Activated naive CD4-positive, alpha-beta T cell treated with anti-CD3 and anti-CD28 coated beads, Interleukin-2, amount 50 U/mL, for 72 hours (primary cell): ENCODE results near the gene CHAC1. TPM values are rescaled to one million over a fixed set of nuclear protein-coding genes. Genes with fewer than 3 reads are reported as not detected.
A peak's percentile ranks its signal among the peaks of the same experiment; 100 is the strongest.

ENCODE experiments used
- ATAC-seq, 2 donors: fragments of 150-1000 bp; cut with Tn5 transposase; 2 replicates each; pipeline ENCODE4 v1.10.0; 2021; ENCODE audit warnings: mild to moderate bottlenecking in 2 of 2, moderate library complexity in 2 of 2
- DNase-seq, 2 donors: peaks; one replicate each; pipeline ENCODE4 v3.0.0; 2021 to 2022; ENCODE audit warnings: low spot score in 2 of 2
- H3K27ac Mint-ChIP-seq, 2 donors: one replicate each; pipeline ENCODE4 v1.8.0; 2022; ENCODE audit warnings: mild to moderate bottlenecking in 2 of 2, mixed read lengths in 2 of 2
- H3K36me3 Mint-ChIP-seq, 2 donors: one replicate each; pipeline ENCODE4 v1.8.0; 2022; ENCODE audit warnings: mixed read lengths in 2 of 2
- H3K9me3 Mint-ChIP-seq, 2 donors: one replicate each; pipeline ENCODE4 v1.8.0; 2022; ENCODE audit warnings: mixed read lengths in 2 of 2
- total RNA-seq, 2 donors: library from RNA; stranded (reverse); gene quantifications; one replicate each; pipeline ENCODE4 v1.2.3, GENCODE V29; 2022

The CHAC1 gene
- 10 to 100 TPM; 12.9 to 16.3 TPM for total RNA-seq

- H3K36me3 Mint-ChIP-seq, result peaks cover 5 to 9% of the 10 kb centered on the region in 2 donors
- H3K9me3 Mint-ChIP-seq, result no peaks in the 10 kb centered on the region
- peak within 1 kb of the TSS; percentile 91 to 96 for H3K27ac Mint-ChIP-seq
- ATAC-seq (peak; percentile 95), DNase-seq (peak; percentile 95 to 97)
Measured at GRCh38 chr15:40952901-40953712, at the start of gene CHAC1. Gene CHAC1, plus strand, starts transcription at chr15:40953471. Its CDS starts 113 bp downstream, at chr15:40953584.

GRCh38 chr15:40904552-40905201 is 48.6 kb upstream of the CHAC1 start:
- DNase-seq (no peak), ATAC-seq (no peak)
- H3K36me3 Mint-ChIP-seq, result no peaks in the 10 kb centered on the region
- no peak overlapping the region for H3K27ac Mint-ChIP-seq
- H3K9me3 Mint-ChIP-seq, result no peaks in the 10 kb centered on the region

- Mint-ChIP-seq H3K36me3 (no peaks in the 10 kb centered on the region), H3K27ac (peak overlapping the region in 1 of 2 donors; percentile 84), H3K9me3 (no peaks in the 10 kb centered on the region)
- peak; percentile 82 to 90 for DNase-seq
- ATAC-seq, result peak; percentile 83 to 86
Measured at GRCh38 chr15:40906091-40906990, 46.9 kb upstream of the CHAC1 start.

GRCh38 chr15:40906991-40907802 is 46.1 kb upstream of the CHAC1 start:
- no peaks in the 10 kb centered on the region for H3K36me3 Mint-ChIP-seq
- DNase-seq (peak; percentile 53 to 69), ATAC-seq (peak; percentile 40 to 48)
- H3K27ac Mint-ChIP-seq, result peak overlapping the region in 1 of 2 donors; percentile 84
- H3K9me3 Mint-ChIP-seq, result no peaks in the 10 kb centered on the region

GRCh38 chr15:40908095-40908494 is 45.2 kb upstream of the CHAC1 start:
- no peak for ATAC-seq
- no peaks in the 10 kb centered on the region for H3K36me3 Mint-ChIP-seq
- no peak for DNase-seq
- no peaks in the 10 kb centered on the region for H3K9me3 Mint-ChIP-seq
- peak overlapping the region in 1 of 2 donors; percentile 84 for H3K27ac Mint-ChIP-seq

GRCh38 chr15:40909662-40910630 is 43.3 kb upstream of the CHAC1 start:
- peak overlapping the region in 1 of 2 donors; percentile 31 for H3K27ac Mint-ChIP-seq

GRCh38 chr15:40911141-40911540 is 42.1 kb upstream of the CHAC1 start:
- no peaks in the 10 kb centered on the region for H3K9me3 Mint-ChIP-seq
- DNase-seq (no peak), ATAC-seq (no peak)
- H3K36me3 Mint-ChIP-seq, result no peaks in the 10 kb centered on the region
- no peak overlapping the region for H3K27ac Mint-ChIP-seq

More at GRCh38 chr15:40909662-40910630, 43.3 kb upstream of the CHAC1 start:
- DNase-seq (no peak), ATAC-seq (no peak)
- Mint-ChIP-seq H3K9me3 (no peaks in the 10 kb centered on the region), H3K36me3 (no peaks in the 10 kb centered on the region)

- Mint-ChIP-seq H3K36me3 (no peaks in the 10 kb centered on the region), H3K9me3 (no peaks in the 10 kb centered on the region), H3K27ac (no peak overlapping the region)
- ATAC-seq (no peak), DNase-seq (no peak)
Measured at GRCh38 chr15:40911693-40912092, 41.6 kb upstream of the CHAC1 start.

- Mint-ChIP-seq H3K9me3 (no peaks in the 10 kb centered on the region), H3K36me3 (no peaks in the 10 kb centered on the region), H3K27ac (no peak overlapping the region)
- DNase-seq (no peak), ATAC-seq (no peak)
Measured at GRCh38 chr15:40912478-40912877, 40.8 kb upstream of the CHAC1 start.

- DNase-seq, result no peak
- no peaks in the 10 kb centered on the region for H3K36me3 Mint-ChIP-seq
- peak in 1 of 2 donors; percentile 7 for ATAC-seq
- H3K9me3 Mint-ChIP-seq, result no peaks in the 10 kb centered on the region
- no peak overlapping the region for H3K27ac Mint-ChIP-seq
Measured at GRCh38 chr15:40914013-40914412, 39.3 kb upstream of the CHAC1 start.

- Mint-ChIP-seq H3K9me3 (no peaks in the 10 kb centered on the region), H3K27ac (no peak overlapping the region), H3K36me3 (no peaks in the 10 kb centered on the region)
- no peak for DNase-seq
- no peak for ATAC-seq
Measured at GRCh38 chr15:40914486-40914885, 38.8 kb upstream of the CHAC1 start.

- DNase-seq (no peak), ATAC-seq (no peak)
- no peak overlapping the region for H3K27ac Mint-ChIP-seq
- no peaks in the 10 kb centered on the region for H3K36me3 Mint-ChIP-seq
- no peaks in the 10 kb centered on the region for H3K9me3 Mint-ChIP-seq
Measured at GRCh38 chr15:40915116-40915661, 38.1 kb upstream of the CHAC1 start.

GRCh38 chr15:40915679-40916078 is 37.6 kb upstream of the CHAC1 start:
- H3K27ac Mint-ChIP-seq, result no peak overlapping the region
- ATAC-seq (no peak), DNase-seq (no peak)
- no peaks in the 10 kb centered on the region for H3K9me3 Mint-ChIP-seq
- no peaks in the 10 kb centered on the region for H3K36me3 Mint-ChIP-seq

- DNase-seq, result no peak
- no peak for ATAC-seq
- no peaks in the 10 kb centered on the region for H3K9me3 Mint-ChIP-seq
- H3K36me3 Mint-ChIP-seq, result no peaks in the 10 kb centered on the region
- H3K27ac Mint-ChIP-seq, result no peak overlapping the region
Measured at GRCh38 chr15:40917585-40917984, 35.7 kb upstream of the CHAC1 start.
